ENCODE measurements around the gene RECQL. TPM values are rescaled to one million over a fixed set of nuclear protein-coding genes. Genes with fewer than 3 reads are reported as not detected.

RECQL gene
- total and polyA plus RNA-seq, 2 of the 4 experiments (the other 2 are of a cell fraction) = 29.4 to 67.0 TPM

DNA sequence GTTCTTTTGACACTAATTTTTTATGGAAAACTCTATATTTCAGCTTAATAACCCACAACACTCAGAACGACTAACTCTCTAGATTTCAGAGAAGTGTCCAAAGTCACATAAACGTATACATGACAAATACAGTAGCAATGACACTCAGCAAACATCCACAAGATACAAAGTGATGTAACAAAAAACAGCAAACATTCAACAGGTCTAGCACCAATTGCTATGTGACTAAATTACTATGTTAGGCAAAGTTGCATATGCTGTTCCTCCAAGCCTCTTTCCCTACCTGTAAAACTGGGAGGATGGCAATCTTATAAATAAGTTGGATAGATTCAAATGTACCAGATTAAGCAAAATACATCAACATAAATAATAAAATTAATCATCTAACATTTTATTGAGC lies 1.7 kb downstream of the RECQL start:
- no peak overlapping the region for H2BK15ac ChIP-seq (ENCODE audit: low read depth, low read length)
- H3K18ac ChIP-seq (ENCODE audit: low read depth, low read length) = no peak overlapping the region
- H3K56ac ChIP-seq (ENCODE audit: extremely low read depth, insufficient read depth, low read length) = no peak overlapping the region
- no peak overlapping the region for H2BK5ac ChIP-seq (ENCODE audit: low read depth, low read length, poor library complexity, severe bottlenecking)
- peaks cover 4% of the 10 kb centered on the region; the same call in 1 of the 2 replicates for H3K9me1 ChIP-seq (ENCODE audit: insufficient read depth, low read length)
- dilution Hi-C loops (cut with HindIII; ENCODE audit: low sequenced_read_pairs, unreplicated experiment) = no loop called here
- H3K9ac ChIP-seq (ENCODE audit: low read depth, low read length) = no peak overlapping the region
- in situ Hi-C loops (cut with MboI; ENCODE audit: low sequenced_read_pairs) = loop anchor here (10.0 kb wide), 1 partner anchor 145 kb away; no protein-coding TSS in a partner anchor
- peaks cover 17% of the 10 kb centered on the region for H3K36me3 ChIP-seq (ENCODE audit: control insufficient read depth, insufficient read depth, low read length)
- H2BK120ac ChIP-seq (ENCODE audit: low read depth, low read length) = no peak overlapping the region
- peaks cover 10% of the 10 kb centered on the region; the same call in 1 of the 2 replicates for H4K20me1 ChIP-seq (ENCODE audit: insufficient read depth, low read length)
- TF ChIP-seq ELK1 (IDR thresholded peaks at IDR 0.05; ENCODE audit: borderline replicate concordance, low read depth, low read length) (no peak), MAZ (IDR thresholded peaks at IDR 0.05; ENCODE audit: borderline replicate concordance, low read depth, low read length) (no peak), SMC3 (IDR thresholded peaks at IDR 0.05; ENCODE audit: low read depth, low read length) (no peak), CEBPB (IDR thresholded peaks at IDR 0.05; ENCODE audit: low read depth, low read length) (no peak), POLR2A (IDR thresholded peaks at IDR 0.05; ENCODE audit: low read depth, low read length) (no peak), RAD21 (IDR thresholded peaks at IDR 0.05; ENCODE audit: low read length) (no peak), FOS (IDR thresholded peaks at IDR 0.05; ENCODE audit: low read depth, low read length) (no peak), BHLHE40 (IDR thresholded peaks at IDR 0.05; ENCODE audit: low read depth, low read length) (no peak), RFX5 (IDR thresholded peaks at IDR 0.05; ENCODE audit: low read depth, low read length) (no peak), CHD1 (IDR thresholded peaks at IDR 0.05; ENCODE audit: low read depth, low read length) (no peak), CTCF (conservative IDR thresholded peaks at IDR 0.05; ENCODE audit: low read depth, low read length) (no peak), RCOR1 (IDR thresholded peaks at IDR 0.05; ENCODE audit: insufficient replicate concordance, low read length) (no peak), NFE2L2 (IDR thresholded peaks at IDR 0.05; ENCODE audit: low read depth, low read length) (no peak), MXI1 (IDR thresholded peaks at IDR 0.05; ENCODE audit: borderline replicate concordance, low read depth, low read length) (no peak), MAFK (IDR thresholded peaks at IDR 0.05; ENCODE audit: low read depth, low read length) (no peak)
- TF ChIP-seq, protein P1, sequence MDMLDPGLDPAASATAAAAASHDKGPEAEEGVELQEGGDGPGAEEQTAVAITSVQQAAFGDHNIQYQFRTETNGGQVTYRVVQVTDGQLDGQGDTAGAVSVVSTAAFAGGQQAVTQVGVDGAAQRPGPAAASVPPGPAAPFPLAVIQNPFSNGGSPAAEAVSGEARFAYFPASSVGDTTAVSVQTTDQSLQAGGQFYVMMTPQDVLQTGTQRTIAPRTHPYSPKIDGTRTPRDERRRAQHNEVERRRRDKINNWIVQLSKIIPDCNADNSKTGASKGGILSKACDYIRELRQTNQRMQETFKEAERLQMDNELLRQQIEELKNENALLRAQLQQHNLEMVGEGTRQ (IDR thresholded peaks at IDR 0.05; ENCODE audit: low read depth, low read length) = no peak
- H4K91ac ChIP-seq (ENCODE audit: insufficient read depth, low read depth, low read length) = no peak overlapping the region
- H3K4me3 ChIP-seq (ENCODE audit: insufficient read depth, low read depth, low read length) = no peak overlapping the region
- intact Hi-C loops (cut with micrococcal nuclease) = loop anchor here (5.0 kb wide), 1 partner anchor 158 kb away; the partner anchor contains the start of gene LDHB
- no peak overlapping the region for H4K8ac ChIP-seq (ENCODE audit: low read depth in 2 of 2, low read length in 2 of 2)
- H2AK5ac ChIP-seq (ENCODE audit: low read depth, low read length) = no peak overlapping the region
- H3K4ac ChIP-seq (ENCODE audit: low read depth, low read length) = no peak overlapping the region
- ChIA-PET CTCF (interaction anchor here (0.6 to 1.0 kb wide), 2 partner anchors 181 to 558 kb away, joined by 3 to 4 read pairs; no protein-coding TSS in a partner anchor), POLR2A (ENCODE audit: unreplicated experiment) (no interaction called here)
- H4K5ac ChIP-seq (ENCODE audit: low read depth, low read length) = no peak overlapping the region
- no peaks in the 10 kb centered on the region for H3K9me3 ChIP-seq (ENCODE audit: control insufficient read depth, insufficient read depth, low read length)
- H2AK9ac ChIP-seq (replicated peaks; ENCODE audit: low read depth, low read length, poor library complexity) = no peak overlapping the region
- peaks cover 19 to 51% of the 10 kb centered on the region in 2 experiments for H3K79me1 ChIP-seq (ENCODE audit: low read depth in 1 of 2, low read length in 2 of 2)
- 0 out of 2 replicates have a peak overlapping the region, but pooled peaks have one; percentile 25 for H3K14ac ChIP-seq (replicated peaks; ENCODE audit: low read depth, low read length)
- ATAC-seq (ENCODE audit: low read depth) = no peak
- no peak overlapping the region for H2AFZ ChIP-seq (replicated peaks; ENCODE audit: low read length, poor library complexity)
- H3K4me1 ChIP-seq (ENCODE audit: control insufficient read depth, insufficient read depth, low read length) = peaks cover 2% of the 10 kb centered on the region
- H3K4me2 ChIP-seq (ENCODE audit: low read depth, low read length) = peak overlapping the region; percentile 39; the same call in 1 of the 2 replicates
- no CpG with 5 or more reads among the region's 2 CpGs for WGBS, 2 experiments (ENCODE audit: extremely low coverage in 2 of 2, insufficient read length in 1 of 2)
- no TSS peak for BruUV-seq (replicated peaks)
- no peaks in the 10 kb centered on the region for H3K27me3 ChIP-seq (ENCODE audit: control insufficient read depth, insufficient read depth, low read length)
- no peak for DNase-seq
- no peak overlapping the region for H3K27ac ChIP-seq (ENCODE audit: insufficient read depth, low read length)
- peak overlapping the region; percentile 58; the same call in 1 of the 2 replicates for H3K23ac ChIP-seq (ENCODE audit: low read depth, low read length)
- H2BK20ac ChIP-seq (ENCODE audit: low read depth, low read length) = no peak overlapping the region
